Activated CD8-positive, alpha-beta memory T cell treated with anti-CD3 and anti-CD28 coated beads for 48 hours (primary cell): Measurements from ENCODE around the gene JAKMIP1.

ENCODE experiments used
- DNase-seq, 3 experiments: peaks; one replicate each; pipeline ENCODE4 v3.0.0-alpha.2; 2020; ENCODE audit warnings: low read depth in 2 of 3, low spot score in 2 of 3

JAKMIP1 gene

GRCh38 chr4:6200011-6200921, at the start of gene JAKMIP1:
Gene JAKMIP1 (minus strand): TSS chr4:6200549. CDS start chr4:6112850, 87,699 bp downstream.
- DNase-seq = peak; percentile 72 to 84 (median 73)

GRCh38 chr4:6248394-6248793, 48.0 kb upstream of the JAKMIP1 start:
- no peak for DNase-seq

- DNase-seq = no peak
Measured at GRCh38 chr4:6246170-6246634, 45.9 kb upstream of the JAKMIP1 start.

- no peak for DNase-seq
Measured at GRCh38 chr4:6245246-6246169, 45.2 kb upstream of the JAKMIP1 start.

- no peak for DNase-seq
Measured at GRCh38 chr4:6242271-6243029, 42.1 kb upstream of the JAKMIP1 start.

- DNase-seq = no peak
Measured at GRCh38 chr4:6241062-6241845, 40.9 kb upstream of the JAKMIP1 start.

GRCh38 chr4:6239968-6240367, 39.6 kb upstream of the JAKMIP1 start:
- DNase-seq = no peak

GRCh38 chr4:6239486-6239885, 39.1 kb upstream of the JAKMIP1 start:
- no peak for DNase-seq

GRCh38 chr4:6236816-6237390, 36.6 kb upstream of the JAKMIP1 start:
- no peak for DNase-seq

GRCh38 chr4:6235901-6236640, 35.7 kb upstream of the JAKMIP1 start:
- DNase-seq = no peak

- no peak for DNase-seq
Measured at GRCh38 chr4:6235012-6235411, 34.7 kb upstream of the JAKMIP1 start.

- DNase-seq = no peak
Measured at GRCh38 chr4:6233929-6234328, 33.6 kb upstream of the JAKMIP1 start.

GRCh38 chr4:6232836-6233785, 32.8 kb upstream of the JAKMIP1 start:
- no peak for DNase-seq

- no peak for DNase-seq
Measured at GRCh38 chr4:6231663-6232165, 31.4 kb upstream of the JAKMIP1 start.

GRCh38 chr4:6230827-6231662, 30.7 kb upstream of the JAKMIP1 start:
- DNase-seq = no peak

- DNase-seq = no peak
Measured at GRCh38 chr4:6230502-6230785, 30.1 kb upstream of the JAKMIP1 start.
